ENCODE results near the gene INPP5K.

GRCh38 chr17:1467258-1467657, 49.2 kb downstream of the INPP5K start:
- TF ChIP-seq, protein P1, sequence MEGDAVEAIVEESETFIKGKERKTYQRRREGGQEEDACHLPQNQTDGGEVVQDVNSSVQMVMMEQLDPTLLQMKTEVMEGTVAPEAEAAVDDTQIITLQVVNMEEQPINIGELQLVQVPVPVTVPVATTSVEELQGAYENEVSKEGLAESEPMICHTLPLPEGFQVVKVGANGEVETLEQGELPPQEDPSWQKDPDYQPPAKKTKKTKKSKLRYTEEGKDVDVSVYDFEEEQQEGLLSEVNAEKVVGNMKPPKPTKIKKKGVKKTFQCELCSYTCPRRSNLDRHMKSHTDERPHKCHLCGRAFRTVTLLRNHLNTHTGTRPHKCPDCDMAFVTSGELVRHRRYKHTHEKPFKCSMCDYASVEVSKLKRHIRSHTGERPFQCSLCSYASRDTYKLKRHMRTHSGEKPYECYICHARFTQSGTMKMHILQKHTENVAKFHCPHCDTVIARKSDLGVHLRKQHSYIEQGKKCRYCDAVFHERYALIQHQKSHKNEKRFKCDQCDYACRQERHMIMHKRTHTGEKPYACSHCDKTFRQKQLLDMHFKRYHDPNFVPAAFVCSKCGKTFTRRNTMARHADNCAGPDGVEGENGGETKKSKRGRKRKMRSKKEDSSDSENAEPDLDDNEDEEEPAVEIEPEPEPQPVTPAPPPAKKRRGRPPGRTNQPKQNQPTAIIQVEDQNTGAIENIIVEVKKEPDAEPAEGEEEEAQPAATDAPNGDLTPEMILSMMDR (IDR thresholded peaks at IDR 0.05) = no peak
- no peak for TF ChIP-seq EZH2 (IDR thresholded peaks at IDR 0.05; ENCODE audit: borderline replicate concordance, insufficient read depth, low read depth, low read length, poor library complexity, severe bottlenecking)

Data from B cell (primary cell).